Measurements from ENCODE around the gene RTN4RL1. TPM values are rescaled to one million over a fixed set of nuclear protein-coding genes. Genes with fewer than 3 reads are reported as not detected.

The RTN4RL1 gene
- total and polyA plus RNA-seq, 9 of the 15 experiments (the other 6 are each of a cell fraction or from before 2014, with no cell fraction given) = 0.04 to 0.06 (median 0.04) TPM; not detected in 5

DNA sequence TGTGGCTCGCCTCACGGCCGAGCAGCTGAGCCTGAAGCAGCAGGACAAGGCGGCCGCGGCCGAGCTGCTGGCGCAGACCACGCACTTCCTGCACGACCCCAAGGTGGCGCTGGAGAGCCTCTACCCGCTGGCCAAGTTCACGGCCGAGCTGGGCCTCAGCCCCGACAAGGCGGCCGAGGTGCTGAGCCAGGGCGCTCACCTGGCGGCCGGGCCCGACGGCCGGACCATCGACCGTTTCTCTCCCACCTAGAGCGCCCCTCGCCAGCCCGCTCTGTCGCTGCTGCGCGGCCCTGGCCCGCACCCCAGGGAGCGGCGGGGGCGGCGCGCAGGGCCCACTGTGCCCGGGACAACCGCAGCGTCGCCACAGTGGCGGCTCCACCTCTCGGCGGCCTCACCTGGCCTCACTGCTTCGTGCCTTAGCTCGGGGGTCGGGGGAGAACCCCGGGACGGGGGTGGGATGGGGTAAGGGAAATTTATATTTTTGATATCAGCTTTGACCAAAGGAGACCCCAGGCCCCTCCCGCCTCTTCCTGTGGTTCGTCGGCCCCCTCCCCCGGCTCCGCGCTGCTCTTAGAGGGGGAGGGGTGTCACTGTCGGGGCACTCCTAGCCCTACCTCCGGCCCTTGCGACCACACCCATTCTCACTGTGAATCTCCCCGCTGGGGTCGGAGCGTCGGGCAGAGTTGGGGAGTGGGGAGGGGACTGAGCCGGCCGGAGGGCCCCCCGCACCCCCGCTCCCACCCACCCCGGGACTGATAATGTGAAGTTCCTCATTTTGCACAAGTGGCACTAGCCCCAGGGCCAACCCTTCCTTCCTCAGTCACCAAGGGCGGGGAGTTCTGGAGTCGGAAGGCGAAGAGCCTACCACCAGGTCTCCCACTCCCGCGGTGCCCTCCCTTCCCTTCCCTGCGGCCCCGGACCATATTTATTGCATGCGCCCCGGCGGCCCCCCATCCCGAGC lies 33.7 kb upstream of the RTN4RL1 start (continued):
- no peak for TF ChIP-seq HMGN3 (IDR thresholded peaks at IDR 0.05; ENCODE audit: borderline replicate concordance, extremely low read depth, insufficient read length, low read depth, low read length)
- TF ChIP-seq, protein P1, sequence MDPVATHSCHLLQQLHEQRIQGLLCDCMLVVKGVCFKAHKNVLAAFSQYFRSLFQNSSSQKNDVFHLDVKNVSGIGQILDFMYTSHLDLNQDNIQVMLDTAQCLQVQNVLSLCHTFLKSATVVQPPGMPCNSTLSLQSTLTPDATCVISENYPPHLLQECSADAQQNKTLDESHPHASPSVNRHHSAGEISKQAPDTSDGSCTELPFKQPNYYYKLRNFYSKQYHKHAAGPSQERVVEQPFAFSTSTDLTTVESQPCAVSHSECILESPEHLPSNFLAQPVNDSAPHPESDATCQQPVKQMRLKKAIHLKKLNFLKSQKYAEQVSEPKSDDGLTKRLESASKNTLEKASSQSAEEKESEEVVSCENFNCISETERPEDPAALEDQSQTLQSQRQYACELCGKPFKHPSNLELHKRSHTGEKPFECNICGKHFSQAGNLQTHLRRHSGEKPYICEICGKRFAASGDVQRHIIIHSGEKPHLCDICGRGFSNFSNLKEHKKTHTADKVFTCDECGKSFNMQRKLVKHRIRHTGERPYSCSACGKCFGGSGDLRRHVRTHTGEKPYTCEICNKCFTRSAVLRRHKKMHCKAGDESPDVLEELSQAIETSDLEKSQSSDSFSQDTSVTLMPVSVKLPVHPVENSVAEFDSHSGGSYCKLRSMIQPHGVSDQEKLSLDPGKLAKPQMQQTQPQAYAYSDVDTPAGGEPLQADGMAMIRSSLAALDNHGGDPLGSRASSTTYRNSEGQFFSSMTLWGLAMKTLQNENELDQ (CRISPR knock-in tag; IDR thresholded peaks at IDR 0.05; ENCODE audit: borderline replicate concordance) = no peak
- TF ChIP-seq ZNF121 (CRISPR knock-in tag; conservative IDR thresholded peaks at IDR 0.05) = no peak
- no peak for TF ChIP-seq TSC22D4 (tag; IDR thresholded peaks at IDR 0.05)
- no peak for TF ChIP-seq MAFG (tag; conservative IDR thresholded peaks at IDR 0.05)
- no peak for TF ChIP-seq ZNF76 (CRISPR knock-in tag; IDR thresholded peaks at IDR 0.05; ENCODE audit: borderline replicate concordance)
- TF ChIP-seq GATAD2A (IDR thresholded peaks at IDR 0.05) = no peak
- peak; percentile 32; the same call in 1 of the 2 replicates for TF ChIP-seq GABPB1 (CRISPR knock-in tag; IDR thresholded peaks at IDR 0.05)
- TF ChIP-seq, protein P2, sequence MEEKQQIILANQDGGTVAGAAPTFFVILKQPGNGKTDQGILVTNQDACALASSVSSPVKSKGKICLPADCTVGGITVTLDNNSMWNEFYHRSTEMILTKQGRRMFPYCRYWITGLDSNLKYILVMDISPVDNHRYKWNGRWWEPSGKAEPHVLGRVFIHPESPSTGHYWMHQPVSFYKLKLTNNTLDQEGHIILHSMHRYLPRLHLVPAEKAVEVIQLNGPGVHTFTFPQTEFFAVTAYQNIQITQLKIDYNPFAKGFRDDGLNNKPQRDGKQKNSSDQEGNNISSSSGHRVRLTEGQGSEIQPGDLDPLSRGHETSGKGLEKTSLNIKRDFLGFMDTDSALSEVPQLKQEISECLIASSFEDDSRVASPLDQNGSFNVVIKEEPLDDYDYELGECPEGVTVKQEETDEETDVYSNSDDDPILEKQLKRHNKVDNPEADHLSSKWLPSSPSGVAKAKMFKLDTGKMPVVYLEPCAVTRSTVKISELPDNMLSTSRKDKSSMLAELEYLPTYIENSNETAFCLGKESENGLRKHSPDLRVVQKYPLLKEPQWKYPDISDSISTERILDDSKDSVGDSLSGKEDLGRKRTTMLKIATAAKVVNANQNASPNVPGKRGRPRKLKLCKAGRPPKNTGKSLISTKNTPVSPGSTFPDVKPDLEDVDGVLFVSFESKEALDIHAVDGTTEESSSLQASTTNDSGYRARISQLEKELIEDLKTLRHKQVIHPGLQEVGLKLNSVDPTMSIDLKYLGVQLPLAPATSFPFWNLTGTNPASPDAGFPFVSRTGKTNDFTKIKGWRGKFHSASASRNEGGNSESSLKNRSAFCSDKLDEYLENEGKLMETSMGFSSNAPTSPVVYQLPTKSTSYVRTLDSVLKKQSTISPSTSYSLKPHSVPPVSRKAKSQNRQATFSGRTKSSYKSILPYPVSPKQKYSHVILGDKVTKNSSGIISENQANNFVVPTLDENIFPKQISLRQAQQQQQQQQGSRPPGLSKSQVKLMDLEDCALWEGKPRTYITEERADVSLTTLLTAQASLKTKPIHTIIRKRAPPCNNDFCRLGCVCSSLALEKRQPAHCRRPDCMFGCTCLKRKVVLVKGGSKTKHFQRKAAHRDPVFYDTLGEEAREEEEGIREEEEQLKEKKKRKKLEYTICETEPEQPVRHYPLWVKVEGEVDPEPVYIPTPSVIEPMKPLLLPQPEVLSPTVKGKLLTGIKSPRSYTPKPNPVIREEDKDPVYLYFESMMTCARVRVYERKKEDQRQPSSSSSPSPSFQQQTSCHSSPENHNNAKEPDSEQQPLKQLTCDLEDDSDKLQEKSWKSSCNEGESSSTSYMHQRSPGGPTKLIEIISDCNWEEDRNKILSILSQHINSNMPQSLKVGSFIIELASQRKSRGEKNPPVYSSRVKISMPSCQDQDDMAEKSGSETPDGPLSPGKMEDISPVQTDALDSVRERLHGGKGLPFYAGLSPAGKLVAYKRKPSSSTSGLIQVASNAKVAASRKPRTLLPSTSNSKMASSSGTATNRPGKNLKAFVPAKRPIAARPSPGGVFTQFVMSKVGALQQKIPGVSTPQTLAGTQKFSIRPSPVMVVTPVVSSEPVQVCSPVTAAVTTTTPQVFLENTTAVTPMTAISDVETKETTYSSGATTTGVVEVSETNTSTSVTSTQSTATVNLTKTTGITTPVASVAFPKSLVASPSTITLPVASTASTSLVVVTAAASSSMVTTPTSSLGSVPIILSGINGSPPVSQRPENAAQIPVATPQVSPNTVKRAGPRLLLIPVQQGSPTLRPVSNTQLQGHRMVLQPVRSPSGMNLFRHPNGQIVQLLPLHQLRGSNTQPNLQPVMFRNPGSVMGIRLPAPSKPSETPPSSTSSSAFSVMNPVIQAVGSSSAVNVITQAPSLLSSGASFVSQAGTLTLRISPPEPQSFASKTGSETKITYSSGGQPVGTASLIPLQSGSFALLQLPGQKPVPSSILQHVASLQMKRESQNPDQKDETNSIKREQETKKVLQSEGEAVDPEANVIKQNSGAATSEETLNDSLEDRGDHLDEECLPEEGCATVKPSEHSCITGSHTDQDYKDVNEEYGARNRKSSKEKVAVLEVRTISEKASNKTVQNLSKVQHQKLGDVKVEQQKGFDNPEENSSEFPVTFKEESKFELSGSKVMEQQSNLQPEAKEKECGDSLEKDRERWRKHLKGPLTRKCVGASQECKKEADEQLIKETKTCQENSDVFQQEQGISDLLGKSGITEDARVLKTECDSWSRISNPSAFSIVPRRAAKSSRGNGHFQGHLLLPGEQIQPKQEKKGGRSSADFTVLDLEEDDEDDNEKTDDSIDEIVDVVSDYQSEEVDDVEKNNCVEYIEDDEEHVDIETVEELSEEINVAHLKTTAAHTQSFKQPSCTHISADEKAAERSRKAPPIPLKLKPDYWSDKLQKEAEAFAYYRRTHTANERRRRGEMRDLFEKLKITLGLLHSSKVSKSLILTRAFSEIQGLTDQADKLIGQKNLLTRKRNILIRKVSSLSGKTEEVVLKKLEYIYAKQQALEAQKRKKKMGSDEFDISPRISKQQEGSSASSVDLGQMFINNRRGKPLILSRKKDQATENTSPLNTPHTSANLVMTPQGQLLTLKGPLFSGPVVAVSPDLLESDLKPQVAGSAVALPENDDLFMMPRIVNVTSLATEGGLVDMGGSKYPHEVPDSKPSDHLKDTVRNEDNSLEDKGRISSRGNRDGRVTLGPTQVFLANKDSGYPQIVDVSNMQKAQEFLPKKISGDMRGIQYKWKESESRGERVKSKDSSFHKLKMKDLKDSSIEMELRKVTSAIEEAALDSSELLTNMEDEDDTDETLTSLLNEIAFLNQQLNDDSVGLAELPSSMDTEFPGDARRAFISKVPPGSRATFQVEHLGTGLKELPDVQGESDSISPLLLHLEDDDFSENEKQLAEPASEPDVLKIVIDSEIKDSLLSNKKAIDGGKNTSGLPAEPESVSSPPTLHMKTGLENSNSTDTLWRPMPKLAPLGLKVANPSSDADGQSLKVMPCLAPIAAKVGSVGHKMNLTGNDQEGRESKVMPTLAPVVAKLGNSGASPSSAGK (IDR thresholded peaks at IDR 0.05) = no peak
